Neural cell (in vitro differentiated cells): ENCODE measurements around the gene ACP7.

Experiments used
- EZH2 ChIP-seq: fragments of 200-600, 300-800 bp; shearing (Covaris generic), sonication (generic); IDR thresholded peaks from 2 replicates; pipeline ENCODE4 v1.6.1; 2014; ENCODE audit warnings: antibody characterized with exemption, low read length, borderline replicate concordance, mild to moderate bottlenecking; ENCODE audit not compliant: insufficient read depth, poor library complexity, severe bottlenecking
- POLR2AphosphoS5 ChIP-seq: IDR thresholded peaks from 2 replicates; pipeline ENCODE4 v1.6.1; 2012
- TF ChIP-seq, protein P1 (sequence below): fragments of 450-650 bp; IDR thresholded peaks from 2 replicates; pipeline ENCODE4 v1.5.1; 2014; ENCODE audit warnings: antibody characterized with exemption, mild to moderate bottlenecking, moderate library complexity; ENCODE audit not compliant: poor library complexity, severe bottlenecking

- TF ChIP-seq, protein P1, sequence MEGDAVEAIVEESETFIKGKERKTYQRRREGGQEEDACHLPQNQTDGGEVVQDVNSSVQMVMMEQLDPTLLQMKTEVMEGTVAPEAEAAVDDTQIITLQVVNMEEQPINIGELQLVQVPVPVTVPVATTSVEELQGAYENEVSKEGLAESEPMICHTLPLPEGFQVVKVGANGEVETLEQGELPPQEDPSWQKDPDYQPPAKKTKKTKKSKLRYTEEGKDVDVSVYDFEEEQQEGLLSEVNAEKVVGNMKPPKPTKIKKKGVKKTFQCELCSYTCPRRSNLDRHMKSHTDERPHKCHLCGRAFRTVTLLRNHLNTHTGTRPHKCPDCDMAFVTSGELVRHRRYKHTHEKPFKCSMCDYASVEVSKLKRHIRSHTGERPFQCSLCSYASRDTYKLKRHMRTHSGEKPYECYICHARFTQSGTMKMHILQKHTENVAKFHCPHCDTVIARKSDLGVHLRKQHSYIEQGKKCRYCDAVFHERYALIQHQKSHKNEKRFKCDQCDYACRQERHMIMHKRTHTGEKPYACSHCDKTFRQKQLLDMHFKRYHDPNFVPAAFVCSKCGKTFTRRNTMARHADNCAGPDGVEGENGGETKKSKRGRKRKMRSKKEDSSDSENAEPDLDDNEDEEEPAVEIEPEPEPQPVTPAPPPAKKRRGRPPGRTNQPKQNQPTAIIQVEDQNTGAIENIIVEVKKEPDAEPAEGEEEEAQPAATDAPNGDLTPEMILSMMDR, result no peak
- TF ChIP-seq POLR2AphosphoS5, result no peak
- TF ChIP-seq EZH2, result no peak
Observed at GRCh38 chr19:39037194-39037593, 47.0 kb upstream of the ACP7 start.
